AG09319 (cell line): Measurements from ENCODE around the gene APEH.

Source experiments
- DNase-seq: peaks from one replicate; pipeline ENCODE4 v3.0.0-alpha.2; 2010; ENCODE audit warnings: low read depth; ENCODE audit errors: extremely low read depth
- TF ChIP-seq, protein P1 (sequence below): IDR thresholded peaks from 2 replicates; pipeline ENCODE4 v1.5.1; 2011; ENCODE audit warnings: low read depth, mild to moderate bottlenecking, inconsistent platforms, low read length, moderate library complexity

Gene APEH

GRCh38 chr3:49662720-49663413, 11.3 kb upstream of the APEH start:
- TF ChIP-seq, protein P1, sequence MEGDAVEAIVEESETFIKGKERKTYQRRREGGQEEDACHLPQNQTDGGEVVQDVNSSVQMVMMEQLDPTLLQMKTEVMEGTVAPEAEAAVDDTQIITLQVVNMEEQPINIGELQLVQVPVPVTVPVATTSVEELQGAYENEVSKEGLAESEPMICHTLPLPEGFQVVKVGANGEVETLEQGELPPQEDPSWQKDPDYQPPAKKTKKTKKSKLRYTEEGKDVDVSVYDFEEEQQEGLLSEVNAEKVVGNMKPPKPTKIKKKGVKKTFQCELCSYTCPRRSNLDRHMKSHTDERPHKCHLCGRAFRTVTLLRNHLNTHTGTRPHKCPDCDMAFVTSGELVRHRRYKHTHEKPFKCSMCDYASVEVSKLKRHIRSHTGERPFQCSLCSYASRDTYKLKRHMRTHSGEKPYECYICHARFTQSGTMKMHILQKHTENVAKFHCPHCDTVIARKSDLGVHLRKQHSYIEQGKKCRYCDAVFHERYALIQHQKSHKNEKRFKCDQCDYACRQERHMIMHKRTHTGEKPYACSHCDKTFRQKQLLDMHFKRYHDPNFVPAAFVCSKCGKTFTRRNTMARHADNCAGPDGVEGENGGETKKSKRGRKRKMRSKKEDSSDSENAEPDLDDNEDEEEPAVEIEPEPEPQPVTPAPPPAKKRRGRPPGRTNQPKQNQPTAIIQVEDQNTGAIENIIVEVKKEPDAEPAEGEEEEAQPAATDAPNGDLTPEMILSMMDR: no peak
- DNase-seq: no peak

DNA sequence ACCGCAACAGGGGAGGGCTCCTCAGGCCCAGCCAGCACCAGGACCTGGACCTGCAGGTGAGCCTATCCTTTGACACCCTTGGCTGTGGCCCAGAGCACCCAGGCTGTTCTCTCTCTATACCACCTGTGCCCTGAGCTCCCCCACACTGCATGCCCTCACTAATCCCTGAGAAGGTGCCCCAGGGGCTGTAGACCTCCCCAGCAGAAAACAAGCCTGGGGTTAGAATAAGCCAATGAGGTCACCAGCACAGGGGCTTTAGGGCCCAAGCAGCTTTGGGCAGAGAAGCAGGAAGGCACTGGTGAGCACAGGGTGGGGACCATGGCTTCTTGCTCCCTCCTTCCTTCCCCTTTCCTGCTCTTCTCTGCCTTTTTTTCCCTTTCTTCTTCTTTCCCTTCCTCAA, 10.3 kb upstream of the APEH start:
- TF ChIP-seq, protein P1: no peak
- no peak for DNase-seq

DNA sequence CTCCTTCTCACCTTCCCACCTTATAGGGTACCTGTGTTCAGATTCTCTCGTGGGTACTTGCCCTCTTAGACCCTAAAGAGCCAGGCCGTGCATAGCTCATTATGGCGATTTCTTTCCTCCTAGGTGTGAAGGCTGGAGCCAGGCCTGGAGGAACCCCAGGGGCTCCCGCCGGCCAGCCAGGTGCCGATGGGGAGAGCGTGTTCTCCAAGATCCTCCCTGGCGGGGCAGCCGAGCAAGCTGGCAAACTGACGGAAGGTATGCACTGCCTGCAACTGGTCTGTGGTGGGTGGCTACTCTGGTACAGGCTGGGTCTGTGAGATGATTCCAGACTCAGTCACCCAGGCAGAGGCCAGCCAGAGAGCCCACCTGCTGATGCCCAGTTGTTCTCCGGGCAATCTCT, 9.9 kb upstream of the APEH start:
- TF ChIP-seq, protein P1: no peak
- DNase-seq: no peak

DNA sequence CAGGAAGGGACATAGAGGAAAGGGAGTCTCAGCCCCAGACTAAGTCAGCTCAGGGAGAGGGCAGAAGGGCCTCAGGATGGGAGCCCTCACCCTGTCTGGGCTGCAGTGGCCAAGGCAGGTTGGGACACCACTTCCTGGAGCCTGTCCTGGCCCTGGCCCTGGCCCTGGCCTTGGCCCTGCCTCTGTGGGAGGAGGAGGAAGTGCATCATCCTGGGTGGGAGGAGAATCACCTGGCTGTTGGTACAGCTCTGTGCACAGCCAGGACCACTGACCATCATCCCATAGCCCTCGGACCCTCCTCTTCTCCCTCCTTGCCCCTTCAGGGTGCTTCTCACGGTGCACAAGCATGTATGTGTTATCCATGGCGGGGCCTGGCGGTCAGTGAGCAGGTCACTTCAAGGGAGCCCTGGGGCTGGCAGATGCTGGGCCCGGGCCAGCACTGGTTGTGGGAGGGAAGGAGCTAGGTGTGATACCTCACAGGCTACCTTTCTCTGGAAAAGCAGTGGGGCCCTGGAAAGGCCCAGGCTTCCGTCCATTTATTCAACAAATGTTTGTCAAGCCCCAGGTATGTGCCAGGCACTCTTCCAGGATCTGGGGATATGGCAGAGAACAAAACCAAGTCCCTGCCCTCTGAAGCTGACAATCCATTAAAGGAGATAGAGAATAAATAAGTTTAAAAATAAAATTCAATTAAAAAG, 8.2 kb upstream of the APEH start:
- DNase-seq: no peak
- TF ChIP-seq, protein P1: no peak

- TF ChIP-seq, protein P1: no peak
Measured at GRCh38 chr3:49666592-49666991, 7.6 kb upstream of the APEH start.

DNA sequence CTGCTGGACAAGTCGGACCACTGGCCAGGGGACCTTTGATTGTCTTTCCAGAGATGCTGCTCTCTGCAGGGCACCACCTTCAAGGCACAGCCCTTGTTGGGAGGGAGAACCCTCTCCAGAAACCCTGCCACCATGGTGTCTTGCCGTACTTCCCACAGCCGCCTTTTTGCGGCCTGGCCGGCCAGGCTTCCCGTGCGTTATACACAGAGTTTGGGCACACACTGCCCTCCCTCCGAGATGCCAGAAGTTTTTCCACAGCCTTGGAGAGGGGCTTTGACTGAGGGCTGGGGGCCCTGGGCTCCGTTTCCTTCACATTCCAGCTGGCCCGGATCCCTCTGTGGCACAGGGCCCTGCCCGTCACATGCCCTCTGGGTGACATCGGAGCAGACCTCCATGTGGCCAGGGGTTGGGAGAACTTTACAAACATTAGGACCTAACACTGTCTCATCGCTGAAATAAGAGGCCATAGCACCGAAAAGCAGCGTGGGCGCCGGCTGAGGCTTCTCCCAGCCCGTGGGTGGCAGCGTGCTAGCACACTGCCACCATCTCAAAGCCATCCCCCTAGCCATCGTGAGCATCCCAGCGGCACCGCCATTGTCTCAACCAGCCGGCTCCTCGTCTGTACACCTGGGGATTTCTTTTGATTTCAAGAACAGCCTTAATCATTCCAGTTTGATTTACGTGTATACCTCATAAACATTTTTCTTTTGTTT, 6.3 kb upstream of the APEH start:
- TF ChIP-seq, protein P1: no peak
- no peak for DNase-seq

More at GRCh38 chr3:49666592-49666991, 7.6 kb upstream of the APEH start:
- no peak for DNase-seq

DNA sequence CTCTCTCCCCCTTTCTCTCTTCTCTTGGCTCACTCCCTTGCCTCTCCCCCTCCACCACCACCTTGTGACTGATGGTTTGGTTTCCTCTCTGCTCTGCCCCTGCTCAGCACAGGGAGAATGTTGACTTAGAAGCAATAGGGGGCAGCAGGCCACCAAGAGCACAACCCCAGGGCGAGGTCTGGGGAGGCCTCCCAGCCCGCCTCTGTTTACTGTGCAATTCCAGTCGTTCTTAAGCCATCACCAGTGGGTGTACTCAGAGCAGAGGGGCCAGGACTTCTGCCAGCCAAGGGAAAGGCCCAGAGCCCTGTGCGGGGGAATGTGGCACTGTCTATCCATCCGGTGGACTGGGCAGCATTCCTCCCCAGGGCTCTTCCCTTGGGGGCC, 5.7 kb upstream of the APEH start:
- no peak for DNase-seq
- TF ChIP-seq, protein P1: peak; percentile 5; the same call in 1 of the 2 replicates
